Stimulated activated CD8-positive, alpha-beta memory T cell treated with anti-CD3 and anti-CD28 coated beads, Interleukin-4, amount 100 ng/mL, for 48 hours (primary cell): ENCODE measurements around the gene IL20.
A peak's percentile ranks its signal among the peaks of the same experiment; 100 is the strongest.

ENCODE experiments used
- DNase-seq: peaks from one replicate; pipeline ENCODE4 v3.0.0-alpha.2; 2020

Gene IL20, protein sequence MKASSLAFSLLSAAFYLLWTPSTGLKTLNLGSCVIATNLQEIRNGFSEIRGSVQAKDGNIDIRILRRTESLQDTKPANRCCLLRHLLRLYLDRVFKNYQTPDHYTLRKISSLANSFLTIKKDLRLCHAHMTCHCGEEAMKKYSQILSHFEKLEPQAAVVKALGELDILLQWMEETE

GRCh38 chr1:206864939-206865671 is at the start of gene IL20:
Gene IL20 (plus strand): TSS chr1:206865623. CDS start chr1:206865853, 230 bp downstream.
- DNase-seq: peak; percentile 97

DNA sequence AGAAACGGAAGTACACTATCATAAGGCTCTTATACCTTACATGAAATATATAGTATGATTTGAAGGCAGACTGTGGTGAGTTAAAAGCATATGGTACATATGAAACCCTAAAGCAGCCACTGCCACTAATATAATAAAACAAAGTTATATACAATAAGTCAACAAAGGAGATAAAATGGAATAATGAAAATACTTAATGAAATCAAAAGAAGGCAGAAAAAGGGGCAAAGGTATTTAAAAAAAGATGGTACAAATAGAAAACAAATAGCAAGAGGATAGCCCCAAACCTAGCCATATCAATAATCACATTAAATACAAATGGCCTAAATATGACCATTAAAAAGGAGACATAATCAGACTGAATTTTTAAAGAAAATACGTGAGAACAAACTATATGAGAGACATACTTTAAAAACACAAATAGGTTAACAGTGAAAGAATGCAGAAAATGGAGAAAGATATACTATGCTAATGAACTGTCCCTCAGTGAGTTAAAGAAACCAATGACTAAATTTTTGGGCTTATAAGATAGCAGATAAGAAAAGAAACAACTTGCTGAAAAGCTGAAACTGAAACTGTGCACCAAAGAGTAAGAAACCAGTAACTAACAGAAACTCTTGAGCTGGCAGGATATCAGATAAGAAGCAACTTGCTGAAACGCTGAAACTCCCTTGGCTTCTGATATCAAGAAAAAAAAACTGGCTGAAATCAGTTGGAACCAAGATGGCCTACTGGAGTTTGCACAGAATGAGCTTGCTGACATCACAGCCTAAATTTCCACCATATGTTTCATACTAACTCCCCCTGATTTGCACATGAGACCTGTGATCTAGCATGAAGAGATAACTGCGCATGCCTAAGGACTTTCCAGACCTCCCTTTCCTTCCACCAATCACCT is 48.8 kb upstream of the IL20 start:
- DNase-seq: no peak

DNA sequence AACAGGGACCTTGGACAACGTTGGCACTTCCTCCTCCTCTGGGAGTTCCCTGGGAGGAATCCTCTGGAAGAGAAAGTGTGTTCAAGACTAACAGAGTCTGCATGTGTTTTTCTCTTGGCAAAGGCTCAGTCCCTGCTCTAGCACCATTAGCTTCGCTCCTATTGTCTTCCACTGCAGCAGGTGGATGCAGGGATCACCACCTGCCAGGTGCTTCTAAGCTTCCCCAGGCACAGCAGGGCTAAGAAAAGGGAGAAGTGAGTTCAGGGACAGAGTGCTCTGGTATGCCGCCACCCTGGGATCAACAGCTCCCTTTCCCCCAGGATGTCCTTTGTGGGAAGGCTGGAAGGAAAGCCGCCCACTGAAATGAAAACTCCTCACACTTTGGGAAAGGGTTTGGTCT is 43.9 kb upstream of the IL20 start:
- no peak for DNase-seq

GRCh38 chr1:206823727-206824126 is 41.7 kb upstream of the IL20 start:
- DNase-seq: no peak

DNA sequence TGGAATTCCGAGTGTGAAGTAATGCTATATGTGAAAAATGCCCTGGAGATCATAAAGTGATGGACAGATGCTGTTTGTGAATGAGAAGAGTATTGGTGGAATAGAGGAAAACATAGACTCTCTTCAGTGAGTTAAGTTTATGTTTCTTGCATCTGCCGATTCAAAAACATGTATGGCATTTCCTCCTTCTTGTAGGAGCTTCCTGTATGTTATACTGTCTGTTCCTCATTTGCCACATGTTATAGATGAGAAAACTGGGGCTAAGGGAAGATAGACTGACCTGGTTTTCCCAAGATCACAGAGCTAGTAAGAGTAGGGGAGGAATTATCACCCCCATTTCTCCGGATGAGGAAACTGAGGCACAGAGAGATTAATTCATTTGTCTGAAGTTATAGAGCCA is 41.1 kb upstream of the IL20 start:
- no peak for DNase-seq

GRCh38 chr1:206826394-206826793 is 39.0 kb upstream of the IL20 start:
- DNase-seq: no peak

- DNase-seq: no peak
Observed at GRCh38 chr1:206828061-206828460, 37.4 kb upstream of the IL20 start.

GRCh38 chr1:206828765-206829164 is 36.7 kb upstream of the IL20 start:
- DNase-seq: no peak

DNA sequence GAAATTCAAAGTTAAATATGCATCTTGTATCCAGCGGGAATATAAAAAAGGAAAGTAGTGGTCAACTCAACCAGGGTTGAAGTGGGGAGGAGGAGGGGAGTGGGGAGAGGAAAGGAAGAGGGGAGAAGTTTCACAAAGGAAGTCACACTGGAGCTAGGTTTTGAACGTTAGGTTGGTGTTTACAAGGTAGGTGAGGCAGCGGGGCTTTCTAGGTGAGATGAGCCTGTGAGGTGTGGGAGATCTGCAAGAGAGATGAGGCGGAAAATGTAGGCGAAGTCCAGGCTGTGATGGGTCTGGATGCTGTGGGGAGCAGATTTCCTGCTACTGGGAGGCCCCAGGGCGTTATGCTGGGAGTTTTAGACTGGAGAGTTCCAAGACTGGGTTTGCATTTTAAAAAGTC is 36.1 kb upstream of the IL20 start:
- DNase-seq: no peak

DNA sequence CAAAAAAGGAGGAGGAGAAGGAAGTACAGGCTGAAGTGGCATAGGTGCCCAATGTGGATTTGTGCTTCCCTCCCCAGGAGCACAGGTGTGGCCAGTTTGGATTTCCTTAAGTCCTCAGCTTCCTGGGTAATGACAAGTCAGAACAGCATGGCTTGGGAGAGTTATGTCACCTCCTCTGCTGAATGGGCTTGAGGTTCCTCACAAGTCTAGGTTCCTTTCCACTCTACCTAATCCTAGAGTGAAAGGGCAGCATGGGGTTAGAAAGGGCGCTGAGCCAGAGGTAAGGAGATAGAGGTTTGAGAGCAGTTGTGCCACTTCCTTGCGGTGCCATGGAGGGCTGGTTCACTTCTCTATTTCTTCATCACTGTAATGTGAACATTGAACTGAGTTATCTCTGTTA is 35.5 kb upstream of the IL20 start:
- no peak for DNase-seq

GRCh38 chr1:206831650-206832049 is 33.8 kb upstream of the IL20 start:
- no peak for DNase-seq

DNA sequence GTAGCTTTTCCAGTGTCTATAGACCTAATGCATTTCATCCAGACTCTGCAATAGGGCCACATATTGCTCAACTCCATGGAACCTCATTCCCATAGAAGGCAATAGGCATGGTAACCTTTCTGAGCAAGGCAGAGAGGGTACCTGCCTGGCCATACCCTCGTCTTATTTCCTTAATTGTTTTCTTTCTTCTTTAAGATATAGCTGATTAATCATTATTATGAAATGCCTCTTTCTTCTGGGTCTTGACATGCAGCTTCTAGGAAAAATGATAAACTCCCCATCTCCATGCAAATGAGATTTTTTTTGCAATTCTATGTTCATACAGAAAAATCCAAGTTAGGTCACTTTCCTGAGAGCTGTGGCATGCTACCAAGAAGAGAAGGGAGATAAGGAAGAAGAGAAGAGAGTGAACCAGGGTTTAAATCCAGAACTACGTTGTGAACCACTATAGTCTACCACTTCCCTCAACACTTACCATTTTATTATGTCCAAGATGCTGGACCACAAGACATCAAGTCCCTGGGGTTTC is 33.0 kb upstream of the IL20 start:
- no peak for DNase-seq

DNA sequence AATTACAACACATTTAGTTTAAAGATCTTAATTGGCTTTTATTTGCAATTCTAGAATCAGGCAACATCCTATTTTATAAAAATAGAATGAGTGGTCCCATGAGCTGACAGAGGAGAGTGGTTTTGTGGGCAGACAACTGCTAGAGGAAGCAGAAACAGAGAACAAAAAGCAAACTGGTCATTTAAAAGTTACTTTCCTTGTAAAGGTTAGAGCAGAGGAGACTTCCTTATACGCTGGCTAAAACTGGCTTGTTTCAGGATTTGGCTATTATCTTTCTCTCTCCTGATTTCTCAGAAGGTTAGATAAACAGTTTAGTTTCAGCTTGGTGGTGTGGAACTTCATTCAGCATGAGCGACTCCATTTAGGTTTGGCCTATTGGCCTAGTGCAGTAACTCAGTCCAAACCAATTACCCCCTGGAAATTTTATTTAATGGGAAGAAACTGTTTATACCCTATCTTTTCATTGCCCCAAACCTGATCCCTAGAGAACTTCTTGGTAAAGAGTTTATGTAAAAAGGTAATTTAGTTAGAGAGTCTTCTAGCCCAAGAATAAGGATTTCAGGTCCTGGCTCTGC is 32.2 kb upstream of the IL20 start:
- no peak for DNase-seq

GRCh38 chr1:206833801-206834200 is 31.6 kb upstream of the IL20 start:
- DNase-seq: no peak

DNA sequence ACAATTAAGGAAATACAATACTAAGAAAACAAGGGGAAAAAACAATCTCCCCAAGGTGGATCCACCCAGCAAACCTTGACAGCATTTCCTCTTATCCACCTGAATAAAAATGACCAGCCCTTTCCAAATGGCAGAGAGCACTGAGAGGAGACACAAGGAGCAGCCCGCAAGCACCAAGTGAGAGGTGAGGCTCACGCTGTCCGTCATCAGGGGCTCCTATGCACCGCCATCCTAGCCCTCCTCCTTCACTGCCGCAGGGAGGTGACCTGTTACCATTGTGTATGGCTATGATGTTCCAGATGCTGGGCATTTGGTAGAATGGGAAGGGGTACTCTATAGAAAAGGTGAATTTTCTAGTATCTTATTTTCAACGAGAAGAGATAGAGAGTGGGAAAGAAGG is 31.2 kb upstream of the IL20 start:
- DNase-seq: no peak

DNA sequence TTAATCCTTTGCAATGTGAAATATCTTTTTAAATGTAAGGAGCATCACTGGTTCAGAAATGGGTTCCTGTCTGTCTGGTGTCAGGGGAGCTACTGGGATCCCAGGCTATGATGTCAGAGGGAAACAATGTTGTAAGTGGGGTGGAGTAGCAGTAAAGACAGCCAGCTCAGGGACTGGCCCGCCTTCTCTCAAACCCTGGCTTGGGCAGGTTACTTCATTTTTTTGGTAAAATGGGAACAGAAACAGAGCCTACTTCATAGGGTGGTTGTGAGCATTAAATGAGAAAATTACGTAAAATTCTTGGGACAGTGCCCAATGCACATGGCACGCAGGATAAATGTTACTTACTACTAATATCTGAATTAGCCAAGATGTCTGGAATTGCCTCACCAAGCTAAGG is 30.7 kb upstream of the IL20 start:
- DNase-seq: no peak

DNA sequence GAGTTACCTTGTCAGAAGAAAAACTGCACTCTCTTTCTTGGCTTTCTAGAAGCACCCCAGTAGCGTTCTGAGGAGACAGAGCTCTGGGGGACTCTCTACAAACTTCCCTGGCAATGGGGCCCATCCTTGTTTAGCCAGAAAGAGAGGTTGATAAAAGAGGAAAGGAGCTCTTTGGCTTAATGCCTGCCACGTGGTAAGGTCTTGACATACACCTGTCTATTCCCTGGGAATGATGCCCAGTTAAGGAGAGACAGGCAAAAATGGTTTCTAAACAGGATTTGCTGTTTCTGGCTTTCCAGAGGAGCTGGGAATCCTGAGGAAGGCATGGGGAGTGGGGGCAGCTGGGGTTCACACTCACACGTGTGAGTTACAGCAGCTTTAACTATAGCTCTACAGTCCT is 30.2 kb upstream of the IL20 start:
- no peak for DNase-seq

- DNase-seq: no peak
Observed at GRCh38 chr1:206836111-206836510, 29.3 kb upstream of the IL20 start.

GRCh38 chr1:206839006-206839560 is 26.3 kb upstream of the IL20 start:
- no peak for DNase-seq

DNA sequence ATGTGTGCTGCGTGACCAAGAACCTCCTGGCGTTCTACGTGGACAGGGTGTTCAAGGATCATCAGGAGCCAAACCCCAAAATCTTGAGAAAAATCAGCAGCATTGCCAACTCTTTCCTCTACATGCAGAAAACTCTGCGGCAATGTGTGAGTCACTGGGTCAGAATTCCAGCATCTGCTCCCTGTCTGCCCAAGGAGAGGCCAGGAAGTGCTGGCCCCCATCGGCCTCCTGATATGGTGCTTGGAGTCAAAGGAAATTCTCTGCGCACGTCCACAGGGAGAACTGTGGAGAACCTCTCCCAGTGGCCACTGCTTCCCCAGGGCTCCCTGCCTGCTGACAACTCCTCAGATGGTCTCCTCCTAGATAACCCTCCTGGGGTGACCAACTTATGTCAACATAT is 25.6 kb upstream of the IL20 start:
- DNase-seq: no peak

DNA sequence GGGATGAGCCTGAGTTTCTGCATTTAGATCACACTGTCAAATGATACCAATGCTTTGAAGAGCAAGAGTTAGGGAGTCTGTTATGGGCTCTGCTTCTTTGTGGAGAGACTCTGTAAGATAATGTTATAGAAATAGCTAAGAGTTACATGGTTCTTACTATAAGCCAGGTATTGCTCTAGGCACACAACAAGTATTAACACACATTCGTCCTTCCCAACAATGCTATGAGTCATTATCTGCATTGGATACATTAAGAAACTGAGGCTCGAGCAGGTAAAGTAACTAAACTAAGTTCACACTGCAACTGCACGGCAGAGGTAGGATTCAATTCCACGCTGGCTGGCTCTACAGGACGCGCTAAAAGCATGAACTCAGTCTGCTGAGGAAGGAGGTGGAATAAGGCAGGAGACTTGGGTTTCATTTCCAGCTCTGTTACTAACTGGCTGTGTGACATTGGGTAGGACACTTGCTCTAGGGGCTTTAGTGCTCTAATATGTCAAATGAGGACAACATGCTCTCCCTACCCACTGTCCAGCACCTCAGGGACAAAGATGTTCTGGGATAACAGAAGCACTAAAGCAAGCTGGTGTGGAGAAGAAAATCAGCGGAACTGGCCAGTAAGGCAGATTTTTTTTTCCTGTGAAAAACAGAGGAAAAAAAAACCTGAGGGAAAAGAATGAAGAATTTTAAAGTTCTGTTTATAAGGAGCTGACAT is 23.7 kb upstream of the IL20 start:
- no peak for DNase-seq

GRCh38 chr1:206842854-206843253 is 22.6 kb upstream of the IL20 start:
- DNase-seq: no peak
